ENCODE results near the gene WDFY3.

DNA sequence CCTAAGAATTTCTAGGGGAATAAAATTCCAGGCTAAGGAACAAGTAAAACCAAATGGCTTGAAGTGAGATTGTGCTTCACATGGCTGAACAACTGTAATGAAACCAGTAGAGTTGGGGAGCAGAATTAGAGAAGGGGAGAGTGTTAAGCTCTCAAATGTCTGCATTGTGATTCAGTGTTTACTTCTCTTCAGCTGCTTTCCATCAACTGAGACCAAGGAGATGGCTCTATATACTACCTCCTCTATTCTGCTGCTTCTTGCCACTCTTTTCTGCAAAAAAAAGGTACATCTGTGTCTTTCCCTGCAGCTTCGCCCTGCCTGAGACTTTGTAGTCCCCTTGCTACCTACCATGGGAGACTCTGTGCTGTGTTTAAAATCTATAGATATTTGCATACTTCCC, 73.5 kb downstream of the WDFY3 start:
- no peak for TF ChIP-seq MEIS2 (CRISPR knock-in tag; IDR thresholded peaks at IDR 0.05)
- no peak for TF ChIP-seq SP4 (CRISPR knock-in tag; IDR thresholded peaks at IDR 0.05)
- no peak for TF ChIP-seq SRSF1 (optimal IDR thresholded peaks at IDR 0.05; ENCODE audit: low read depth, low read length)
- no peak for TF ChIP-seq NFYB (CRISPR knock-in tag; IDR thresholded peaks at IDR 0.05)
- TF ChIP-seq YEATS4 (CRISPR knock-in tag; IDR thresholded peaks at IDR 0.05; ENCODE audit: borderline replicate concordance) = no peak
- no peak for TF ChIP-seq YY1 (IDR thresholded peaks at IDR 0.05; ENCODE audit: insufficient read depth, insufficient replicate concordance, low read depth, low read length)
